Stimulated activated naive CD8-positive, alpha-beta T cell treated with anti-CD3 and anti-CD28 coated beads, Interleukin-15, Interleukin-2, amounts not matched to agents 100 ng/mL and 50 ng/mL, for 24 hours (primary cell): Measurements from ENCODE around the gene SLC2A8.
A peak's percentile ranks its signal among the peaks of the same experiment; 100 is the strongest.

Experiments used
- H3K27ac Mint-ChIP-seq: one replicate; pipeline ENCODE4 v1.8.0; 2021; ENCODE audit warnings: mild to moderate bottlenecking, mixed read lengths
- H3K27me3 Mint-ChIP-seq: one replicate; pipeline ENCODE4 v1.8.0; 2021; ENCODE audit warnings: mixed read lengths
- H3K36me3 Mint-ChIP-seq: one replicate; pipeline ENCODE4 v1.8.0; 2021; ENCODE audit warnings: low read depth, mixed read lengths
- H3K4me1 Mint-ChIP-seq: one replicate; pipeline ENCODE4 v1.8.0; 2021; ENCODE audit warnings: low read depth, mixed read lengths
- H3K4me3 Mint-ChIP-seq: one replicate; pipeline ENCODE4 v1.8.0; 2021; ENCODE audit warnings: mild to moderate bottlenecking, mixed read lengths
- H3K9me3 Mint-ChIP-seq: one replicate; pipeline ENCODE4 v1.8.0; 2021; ENCODE audit warnings: mixed read lengths

The SLC2A8 gene

GRCh38 chr9:127424676-127424999, 27.7 kb downstream of the SLC2A8 start:
- H3K4me3 Mint-ChIP-seq = peak overlapping the region; percentile 97
- peak overlapping the region; percentile 99 for H3K27ac Mint-ChIP-seq
- no peaks in the 10 kb centered on the region for H3K9me3 Mint-ChIP-seq
- H3K27me3 Mint-ChIP-seq = no peaks in the 10 kb centered on the region
- peaks cover 66% of the 10 kb centered on the region for H3K4me1 Mint-ChIP-seq
- peaks cover 37% of the 10 kb centered on the region for H3K36me3 Mint-ChIP-seq

- Mint-ChIP-seq H3K27me3 (no peaks in the 10 kb centered on the region), H3K4me1 (peaks cover 80% of the 10 kb centered on the region), H3K27ac (peak overlapping the region; percentile 99), H3K36me3 (peaks cover 54% of the 10 kb centered on the region), H3K9me3 (no peaks in the 10 kb centered on the region), H3K4me3 (peak overlapping the region; percentile 97)
These were observed 29.8 kb downstream of the SLC2A8 start for GRCh38 chr9:127426756-127427155.

GRCh38 chr9:127428348-127428747, 31.4 kb downstream of the SLC2A8 start:
- Mint-ChIP-seq H3K27me3 (no peaks in the 10 kb centered on the region), H3K9me3 (no peaks in the 10 kb centered on the region), H3K27ac (peak overlapping the region; percentile 69), H3K36me3 (peaks cover 64% of the 10 kb centered on the region), H3K4me3 (peak overlapping the region; percentile 47), H3K4me1 (peaks cover 66% of the 10 kb centered on the region)

GRCh38 chr9:127430415-127430814, 33.4 kb downstream of the SLC2A8 start:
- Mint-ChIP-seq H3K4me3 (no peak overlapping the region), H3K27me3 (no peaks in the 10 kb centered on the region), H3K27ac (peak overlapping the region; percentile 52), H3K9me3 (no peaks in the 10 kb centered on the region), H3K36me3 (peaks cover 78% of the 10 kb centered on the region), H3K4me1 (peaks cover 53% of the 10 kb centered on the region)

GRCh38 chr9:127437497-127438264, 40.7 kb downstream of the SLC2A8 start:
- no peaks in the 10 kb centered on the region for H3K9me3 Mint-ChIP-seq
- peak overlapping the region; percentile 88 for H3K27ac Mint-ChIP-seq
- H3K27me3 Mint-ChIP-seq = no peaks in the 10 kb centered on the region
- peaks cover 18% of the 10 kb centered on the region for H3K4me1 Mint-ChIP-seq
- H3K4me3 Mint-ChIP-seq = peak overlapping the region; percentile 37
- H3K36me3 Mint-ChIP-seq = peaks cover 77% of the 10 kb centered on the region

- Mint-ChIP-seq H3K36me3 (peaks cover 77% of the 10 kb centered on the region), H3K4me1 (peaks cover 18% of the 10 kb centered on the region)
These were observed 41.4 kb downstream of the SLC2A8 start for GRCh38 chr9:127438394-127438793.

GRCh38 chr9:127444283-127444920, 47.4 kb downstream of the SLC2A8 start:
- Mint-ChIP-seq H3K9me3 (peaks cover 8% of the 10 kb centered on the region), H3K36me3 (peaks cover 87% of the 10 kb centered on the region), H3K4me3 (no peak overlapping the region), H3K27ac (peak overlapping the region; percentile 59), H3K4me1 (peaks cover 31% of the 10 kb centered on the region), H3K27me3 (no peaks in the 10 kb centered on the region)

More at GRCh38 chr9:127438394-127438793, 41.4 kb downstream of the SLC2A8 start:
- Mint-ChIP-seq H3K27me3 (no peaks in the 10 kb centered on the region), H3K9me3 (no peaks in the 10 kb centered on the region), H3K27ac (no peak overlapping the region), H3K4me3 (no peak overlapping the region)

GRCh38 chr9:127444921-127445850, 48.2 kb downstream of the SLC2A8 start:
- H3K36me3 Mint-ChIP-seq = peaks cover 92% of the 10 kb centered on the region
- H3K4me3 Mint-ChIP-seq = no peak overlapping the region
- no peaks in the 10 kb centered on the region for H3K27me3 Mint-ChIP-seq
- H3K9me3 Mint-ChIP-seq = peaks cover 8% of the 10 kb centered on the region
- peak overlapping the region; percentile 99 for H3K27ac Mint-ChIP-seq
- peaks cover 38% of the 10 kb centered on the region for H3K4me1 Mint-ChIP-seq

GRCh38 chr9:127445851-127446712, 49.1 kb downstream of the SLC2A8 start:
- peaks cover 92% of the 10 kb centered on the region for H3K36me3 Mint-ChIP-seq
- peak overlapping the region; percentile 99 for H3K27ac Mint-ChIP-seq
- peaks cover 8% of the 10 kb centered on the region for H3K9me3 Mint-ChIP-seq
- peak overlapping the region; percentile 69 for H3K4me3 Mint-ChIP-seq
- H3K27me3 Mint-ChIP-seq = no peaks in the 10 kb centered on the region
- peaks cover 43% of the 10 kb centered on the region for H3K4me1 Mint-ChIP-seq

- Mint-ChIP-seq H3K36me3 (peaks cover 91% of the 10 kb centered on the region), H3K4me1 (peaks cover 46% of the 10 kb centered on the region), H3K27me3 (no peaks in the 10 kb centered on the region), H3K27ac (peak overlapping the region; percentile 99), H3K9me3 (peaks cover 8% of the 10 kb centered on the region), H3K4me3 (peak overlapping the region; percentile 97)
These were observed 49.9 kb downstream of the SLC2A8 start for GRCh38 chr9:127446713-127447415.

GRCh38 chr9:127447416-127448111, 50.6 kb downstream of the SLC2A8 start:
- peak overlapping the region; percentile 97 for H3K4me3 Mint-ChIP-seq
- peaks cover 86% of the 10 kb centered on the region for H3K36me3 Mint-ChIP-seq
- H3K9me3 Mint-ChIP-seq = peaks cover 8% of the 10 kb centered on the region
- H3K27ac Mint-ChIP-seq = peak overlapping the region; percentile 99
- H3K4me1 Mint-ChIP-seq = peaks cover 51% of the 10 kb centered on the region
- H3K27me3 Mint-ChIP-seq = no peaks in the 10 kb centered on the region

GRCh38 chr9:127448112-127448805, 51.3 kb downstream of the SLC2A8 start:
- H3K27ac Mint-ChIP-seq = peak overlapping the region; percentile 99
- peaks cover 8% of the 10 kb centered on the region for H3K9me3 Mint-ChIP-seq
- peaks cover 80% of the 10 kb centered on the region for H3K36me3 Mint-ChIP-seq
- peak overlapping the region; percentile 97 for H3K4me3 Mint-ChIP-seq
- peaks cover 54% of the 10 kb centered on the region for H3K4me1 Mint-ChIP-seq
- no peaks in the 10 kb centered on the region for H3K27me3 Mint-ChIP-seq
